HG03108 (cell line): ENCODE results near the gene FUT8.

ENCODE experiments used
- ATAC-seq: cut with Tn5 transposase; IDR thresholded peaks from one replicate; pipeline ENCODE4 v1.9.1; 2021; ENCODE audit warnings: moderate library complexity; ENCODE audit not compliant: unreplicated experiment

Gene FUT8

GRCh38 chr14:65753061-65753460 lies 340.5 kb downstream of the FUT8 start:
- ATAC-seq: no peak

DNA sequence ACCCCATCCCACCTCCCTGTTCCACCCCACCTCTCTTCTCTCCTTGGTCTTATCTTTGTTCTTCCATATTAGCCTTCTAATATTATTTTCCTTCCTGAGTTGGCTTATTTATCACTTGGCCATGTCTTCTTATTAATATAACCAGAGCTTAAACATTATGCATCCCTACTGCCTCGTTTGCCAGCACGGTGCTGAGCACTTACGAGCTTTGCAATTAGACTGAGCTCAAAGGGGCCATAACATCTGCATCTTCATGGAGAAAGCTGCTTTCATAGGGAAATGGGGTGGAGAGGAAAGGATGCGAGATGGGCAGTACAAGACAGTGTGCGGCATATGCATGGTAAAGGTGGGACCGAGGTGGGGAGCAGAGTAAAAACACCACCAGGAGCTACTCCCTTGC lies 342.8 kb downstream of the FUT8 start:
- ATAC-seq: no peak

GRCh38 chr14:65756880-65757279 lies 344.4 kb downstream of the FUT8 start:
- ATAC-seq: no peak

- ATAC-seq: no peak
Observed at GRCh38 chr14:65769151-65769550, 356.6 kb downstream of the FUT8 start.

- no peak for ATAC-seq
Observed at GRCh38 chr14:65770681-65771080, 358.2 kb downstream of the FUT8 start.

GRCh38 chr14:65771271-65771670 lies 358.7 kb downstream of the FUT8 start:
- ATAC-seq: no peak

GRCh38 chr14:65772466-65772865 lies 359.9 kb downstream of the FUT8 start:
- no peak for ATAC-seq

DNA sequence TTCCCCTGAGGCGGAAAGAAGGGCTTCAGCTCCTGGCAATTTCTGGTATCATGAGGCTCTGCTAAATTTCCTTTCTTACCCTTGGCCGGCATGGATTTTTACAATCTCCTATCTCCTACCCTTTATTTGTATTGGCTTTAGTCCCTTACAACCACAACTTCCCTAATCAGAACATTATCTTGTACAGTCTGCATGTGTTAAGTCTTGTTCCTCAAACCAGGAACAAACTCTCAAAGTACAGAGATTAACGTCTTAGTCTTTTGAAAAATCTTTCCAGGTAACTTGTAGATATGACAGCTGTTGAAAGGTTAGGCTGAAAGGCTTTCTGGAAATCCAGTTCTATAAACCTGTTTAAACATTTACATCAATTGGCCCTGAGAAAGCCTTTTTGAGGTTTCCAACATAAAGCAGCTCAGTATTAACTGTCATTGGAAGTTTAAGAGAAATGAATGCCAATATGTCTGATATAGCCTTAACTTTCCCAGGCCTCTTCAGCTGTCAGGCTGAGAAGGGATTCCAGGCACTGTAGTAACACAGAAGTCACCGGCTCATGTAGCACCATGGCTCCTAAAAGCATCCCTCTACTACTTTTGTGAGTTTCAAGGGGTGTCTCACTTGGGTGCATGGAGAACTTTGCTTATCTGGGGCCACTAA lies 360.5 kb downstream of the FUT8 start:
- no peak for ATAC-seq

DNA sequence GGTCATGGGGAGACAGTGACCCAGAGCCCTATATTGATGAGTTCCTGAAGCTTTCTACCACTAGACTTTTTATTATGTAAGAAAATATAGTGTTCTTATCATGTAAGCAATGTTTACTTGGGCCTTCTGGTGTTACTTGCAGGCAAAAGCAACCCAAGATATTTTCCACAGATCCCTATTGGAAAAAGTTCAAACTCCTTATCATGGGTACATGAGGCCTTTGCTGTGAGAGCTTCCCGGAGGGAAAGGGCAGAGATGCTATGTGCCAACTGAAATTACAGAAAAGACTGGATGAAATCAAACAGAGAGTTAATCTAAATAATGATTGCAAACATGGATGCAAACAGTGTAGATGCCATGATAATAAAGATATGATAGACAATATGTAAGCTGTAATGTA lies 361.5 kb downstream of the FUT8 start:
- no peak for ATAC-seq

DNA sequence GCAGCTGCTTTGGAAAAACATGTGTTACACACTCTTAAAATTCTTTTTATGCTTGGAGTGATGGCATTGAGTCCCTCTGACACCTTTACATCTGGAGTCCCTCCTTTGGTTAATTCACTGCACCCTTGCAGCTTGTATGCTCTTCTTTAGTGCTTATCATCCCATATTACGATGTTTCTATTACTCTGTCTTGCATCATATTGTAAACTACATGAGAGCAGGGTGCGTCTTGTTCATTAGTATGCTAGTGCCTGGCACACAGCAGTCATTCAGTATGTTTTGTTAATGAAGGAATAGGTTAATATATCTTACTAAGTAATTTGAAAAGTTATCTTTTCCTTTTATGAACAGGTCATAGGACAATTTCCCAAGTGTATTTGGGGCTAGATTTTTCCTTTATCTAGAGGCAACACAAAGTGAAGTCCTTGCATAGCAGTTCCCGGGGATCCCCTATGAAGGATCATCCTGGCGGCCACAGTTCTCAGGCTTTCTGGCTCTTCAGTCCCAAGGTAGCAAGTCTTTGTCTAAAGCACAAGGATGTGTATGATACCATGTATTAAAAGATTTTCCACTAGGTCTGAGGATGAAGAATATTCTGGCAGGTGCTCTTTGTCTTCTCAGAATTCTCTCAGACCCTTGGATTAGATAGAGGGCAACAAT lies 363.8 kb downstream of the FUT8 start:
- ATAC-seq: no peak

GRCh38 chr14:65780566-65780965 lies 368.0 kb downstream of the FUT8 start:
- ATAC-seq: no peak

GRCh38 chr14:65783101-65783500 lies 370.6 kb downstream of the FUT8 start:
- no peak for ATAC-seq

- ATAC-seq: no peak
Observed at GRCh38 chr14:65783576-65783975, 371.0 kb downstream of the FUT8 start.

DNA sequence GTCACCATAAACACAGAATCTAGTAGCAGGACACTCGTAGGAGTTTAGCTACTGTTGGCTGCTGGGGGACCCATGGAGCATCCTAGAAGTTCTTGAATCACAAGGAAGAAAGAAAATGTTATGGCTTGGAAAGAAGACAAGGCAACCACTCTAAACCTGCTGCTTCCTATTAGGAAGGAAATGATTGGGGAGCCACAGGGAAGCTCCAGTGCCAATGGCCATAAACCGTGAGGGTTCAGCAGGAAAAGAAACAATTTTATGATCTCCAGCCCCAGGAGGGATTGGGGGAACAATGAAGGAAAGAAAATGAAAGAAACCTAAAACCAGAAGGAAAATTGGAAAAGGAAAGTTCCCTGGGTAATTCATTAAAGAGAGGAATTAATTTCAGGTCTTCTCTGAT lies 372.0 kb downstream of the FUT8 start:
- ATAC-seq: no peak

- ATAC-seq: no peak
Observed at GRCh38 chr14:65787461-65787860, 374.9 kb downstream of the FUT8 start.

DNA sequence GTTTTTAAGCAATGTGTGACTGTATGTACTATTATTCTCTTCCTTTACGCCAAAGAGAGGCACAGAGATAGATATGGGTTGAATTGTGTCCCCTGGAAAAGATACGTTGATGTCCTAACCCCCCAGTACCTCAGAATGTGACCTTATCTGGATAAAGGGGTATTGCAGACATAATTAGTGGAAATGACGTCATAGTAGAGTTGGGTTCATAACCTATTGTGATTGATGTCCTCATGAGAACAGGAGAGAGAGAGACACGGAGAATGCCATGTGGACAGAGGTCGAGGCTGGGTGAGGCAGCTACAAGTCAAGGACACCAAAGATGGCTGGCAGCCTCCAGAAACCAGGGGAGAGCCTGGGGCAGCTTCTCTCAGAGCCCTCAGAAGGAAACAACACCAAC lies 376.3 kb downstream of the FUT8 start:
- no peak for ATAC-seq

GRCh38 chr14:65789363-65789762 lies 376.8 kb downstream of the FUT8 start:
- no peak for ATAC-seq

- no peak for ATAC-seq
Observed at GRCh38 chr14:65790172-65790815, 377.8 kb downstream of the FUT8 start.

- no peak for ATAC-seq
Observed at GRCh38 chr14:65791191-65791981, 378.9 kb downstream of the FUT8 start.

GRCh38 chr14:65792208-65792905 lies 379.8 kb downstream of the FUT8 start:
- ATAC-seq: no peak
